GM18870 (cell line): ENCODE measurements around the gene ARPC5.
"Not testable (repeated sequence)": the region's sequence is repeated elsewhere in the genome, so short reads cannot be mapped to it uniquely, and the experiment has no call there.

ENCODE experiments used
- ATAC-seq: cut with Tn5 transposase; IDR thresholded peaks from one replicate; pipeline ENCODE4 v1.9.1; 2021; ENCODE audit warnings: moderate library complexity; ENCODE audit not compliant: unreplicated experiment

The ARPC5 gene

GRCh38 chr1:183612975-183613374, 22.6 kb downstream of the ARPC5 start:
- ATAC-seq: not testable (repeated sequence)

- no peak for ATAC-seq
Measured at GRCh38 chr1:183612407-183612806, 23.2 kb downstream of the ARPC5 start.

GRCh38 chr1:183611021-183611420, 24.6 kb downstream of the ARPC5 start:
- ATAC-seq: no peak

- ATAC-seq: no peak
Measured at GRCh38 chr1:183609759-183610452, 25.7 kb downstream of the ARPC5 start.

- peak; percentile 50 for ATAC-seq
Measured at GRCh38 chr1:183609313-183609712, 26.3 kb downstream of the ARPC5 start.

- ATAC-seq: peak; percentile 32
Measured at GRCh38 chr1:183607322-183607980, 28.1 kb downstream of the ARPC5 start.

GRCh38 chr1:183605904-183606303, 29.7 kb downstream of the ARPC5 start:
- ATAC-seq: no peak

- ATAC-seq: no peak
Measured at GRCh38 chr1:183604815-183605214, 30.8 kb downstream of the ARPC5 start.

- ATAC-seq: no peak
Measured at GRCh38 chr1:183604038-183604808, 31.4 kb downstream of the ARPC5 start.

GRCh38 chr1:183602510-183602909, 33.1 kb downstream of the ARPC5 start:
- ATAC-seq: no peak

GRCh38 chr1:183600634-183601033, 34.9 kb downstream of the ARPC5 start:
- ATAC-seq: no peak

- no peak for ATAC-seq
Measured at GRCh38 chr1:183600136-183600535, 35.4 kb downstream of the ARPC5 start.

GRCh38 chr1:183598386-183598785, 37.2 kb downstream of the ARPC5 start:
- ATAC-seq: peak; percentile 57

- ATAC-seq: no peak
Measured at GRCh38 chr1:183597656-183598347, 37.8 kb downstream of the ARPC5 start.

- no peak for ATAC-seq
Measured at GRCh38 chr1:183596500-183596899, 39.1 kb downstream of the ARPC5 start.

- no peak for ATAC-seq
Measured at GRCh38 chr1:183595537-183595936, 40.0 kb downstream of the ARPC5 start.

- ATAC-seq: peak; percentile 38
Measured at GRCh38 chr1:183593356-183593755, 42.2 kb downstream of the ARPC5 start.

- no peak for ATAC-seq
Measured at GRCh38 chr1:183592733-183593132, 42.9 kb downstream of the ARPC5 start.

GRCh38 chr1:183590244-183591191, 45.1 kb downstream of the ARPC5 start, which contains the start of gene NCF2:
Gene NCF2 (minus strand): TSS chr1:183590459. CDS start chr1:183590329, 130 bp downstream.
- ATAC-seq: peak; percentile 80

- peak; percentile 3 for ATAC-seq
Measured at GRCh38 chr1:183589874-183590243, 45.7 kb downstream of the ARPC5 start.
